GM12891 (cell line): ENCODE measurements around the gene COL18A1.

ENCODE experiments used
- POLR2A ChIP-seq: IDR thresholded peaks from 2 replicates; pipeline ENCODE4 v1.6.1; 2011; ENCODE audit warnings: low read depth, low read length, control low read depth
- POLR2AphosphoS5 ChIP-seq: IDR thresholded peaks from 2 replicates; pipeline ENCODE4 v1.6.1; 2011; ENCODE audit warnings: low read depth, low read length, control low read depth
- SPI1 ChIP-seq: IDR thresholded peaks from 2 replicates; pipeline ENCODE4 v1.6.1; 2011; ENCODE audit warnings: low read depth, low read length, control low read depth
- TAF1 ChIP-seq: IDR thresholded peaks from 2 replicates; pipeline ENCODE4 v1.6.1; 2011; ENCODE audit warnings: low read depth, low read length, control low read depth

- no peak for TF ChIP-seq SPI1
- no peak for TF ChIP-seq POLR2AphosphoS5
- no peak for TF ChIP-seq POLR2A
- TF ChIP-seq TAF1: no peak
Measured at GRCh38 chr21:45408271-45408791, 3.4 kb downstream of the COL18A1 start.
